ENCODE results near the gene USP10. TPM values are rescaled to one million over a fixed set of nuclear protein-coding genes. Genes with fewer than 3 reads are reported as not detected.

USP10 gene
- total RNA-seq, 1 donor from 2014 or later, result 47.8 TPM

DNA sequence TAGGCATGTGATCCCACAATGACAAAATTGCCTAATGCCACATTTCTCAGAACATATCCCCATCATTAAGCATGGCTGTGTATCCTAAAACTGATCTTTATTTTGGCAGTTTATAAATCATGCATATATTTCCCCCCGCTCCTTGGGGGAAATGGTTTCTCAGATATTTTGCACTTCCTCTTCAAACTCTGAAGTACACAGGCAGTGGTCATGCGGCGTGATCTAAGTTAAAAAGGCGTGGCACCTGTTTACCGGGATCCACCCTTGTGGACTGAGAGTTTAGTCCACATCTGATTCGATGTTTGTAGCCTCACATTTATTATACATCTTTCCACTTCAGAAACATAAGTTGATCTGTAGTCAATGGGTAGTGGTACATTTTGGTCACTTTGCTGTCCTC, 51.4 kb downstream of the USP10 start:
- no peak for DNase-seq

- DNase-seq, result no peak
These were observed 52.1 kb downstream of the USP10 start for GRCh38 chr16:84751947-84752346.

DNA sequence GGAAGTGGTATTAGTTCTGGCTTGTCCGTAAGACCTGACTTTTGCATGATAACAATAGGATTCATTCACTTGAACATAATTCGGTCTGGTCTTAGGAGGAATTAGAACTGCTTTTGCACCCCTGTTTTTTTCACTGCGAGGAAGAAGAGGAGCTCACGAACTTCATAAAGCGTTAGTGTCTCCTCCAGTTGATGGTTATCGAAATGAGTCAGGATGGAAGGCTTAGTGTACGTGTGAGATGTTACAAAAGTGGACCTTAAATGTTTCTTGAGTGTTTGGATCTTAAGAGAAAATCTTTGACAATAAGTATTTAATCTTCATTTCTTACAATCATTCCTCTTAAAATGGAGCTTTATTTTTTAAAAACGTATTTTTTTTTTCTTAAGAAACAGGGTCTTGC, 52.8 kb downstream of the USP10 start:
- DNase-seq, result no peak

GRCh38 chr16:84753412-84754326, 53.9 kb downstream of the USP10 start:
- no peak for DNase-seq

GRCh38 chr16:84754353-84754856, 54.6 kb downstream of the USP10 start:
- DNase-seq, result peak; percentile 94

DNA sequence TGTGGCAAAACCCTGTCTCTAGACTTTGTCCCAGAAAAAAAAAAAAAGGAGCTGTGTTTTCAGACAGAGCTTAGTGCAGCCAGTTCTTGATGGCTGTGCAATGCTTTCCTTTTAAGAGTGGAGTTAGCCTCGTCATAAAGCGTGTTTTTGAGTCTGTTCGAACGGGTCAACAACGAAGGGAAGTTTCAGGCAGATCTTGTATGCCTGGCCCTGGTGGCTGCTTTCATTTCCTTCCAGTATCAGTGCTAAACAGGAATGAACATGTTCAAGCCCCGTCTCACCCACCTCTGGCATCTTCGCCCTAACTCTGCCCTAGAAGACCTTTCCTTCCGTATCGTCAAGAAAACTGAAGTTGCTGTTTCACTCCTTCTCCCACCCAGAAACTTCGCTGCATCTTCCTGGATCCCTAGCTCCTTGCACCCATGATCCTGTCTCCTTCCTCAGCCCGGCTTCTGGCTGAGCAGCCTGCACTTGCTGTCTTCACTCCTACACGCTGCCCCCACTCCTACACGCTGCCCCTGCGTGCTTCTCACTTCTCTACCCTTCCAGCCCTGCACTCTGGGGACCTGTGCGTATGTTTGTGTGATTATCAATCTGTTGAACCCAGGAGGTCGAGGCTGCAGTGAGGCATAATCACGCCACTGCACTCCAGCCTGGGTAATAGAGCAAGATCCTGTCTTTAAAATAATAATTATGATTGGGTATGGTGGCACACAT, 55.3 kb downstream of the USP10 start:
- no peak for DNase-seq

DNA sequence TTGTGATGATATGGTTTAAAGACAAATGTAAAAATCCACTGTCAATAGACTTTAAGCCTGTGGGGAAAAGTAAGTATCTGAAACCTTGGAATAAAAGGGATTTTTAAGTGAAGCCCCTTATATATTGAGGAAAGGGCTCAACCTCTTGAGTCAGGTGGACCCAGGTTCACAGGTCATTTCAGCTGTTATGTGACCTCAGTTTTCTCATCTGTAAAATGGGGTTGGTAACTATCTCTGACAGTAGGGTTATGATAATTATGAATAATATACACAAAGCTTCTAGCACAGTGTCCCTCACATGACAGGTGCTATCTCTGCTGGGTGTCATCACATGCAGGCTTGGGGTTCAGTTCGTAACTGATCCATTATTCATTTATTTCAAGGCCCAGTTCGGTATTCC, 57.0 kb downstream of the USP10 start:
- no peak for DNase-seq

- DNase-seq, result no peak
These were observed 58.8 kb downstream of the USP10 start for GRCh38 chr16:84758627-84759026.

GRCh38 chr16:84759061-84759460, 59.3 kb downstream of the USP10 start:
- no peak for DNase-seq

DNA sequence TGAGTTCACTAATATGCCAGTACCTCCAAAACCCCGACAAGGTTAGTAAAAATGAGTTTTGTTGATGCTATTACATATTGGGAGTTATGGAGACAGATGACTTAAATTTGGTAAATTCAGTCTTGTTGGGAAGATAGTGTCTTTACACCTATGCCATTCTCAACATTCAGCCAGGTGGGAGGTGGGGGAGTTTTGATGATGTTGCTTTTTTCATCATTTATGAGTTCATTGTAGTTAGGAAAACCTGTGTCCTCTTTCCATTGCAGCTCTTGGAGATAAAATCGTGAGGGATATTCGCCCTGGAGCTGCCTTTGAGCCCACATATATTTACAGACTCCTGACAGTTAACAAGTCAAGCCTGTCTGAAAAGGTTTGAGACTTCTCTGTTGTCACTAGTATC, 60.1 kb downstream of the USP10 start:
- DNase-seq, result no peak

DNA sequence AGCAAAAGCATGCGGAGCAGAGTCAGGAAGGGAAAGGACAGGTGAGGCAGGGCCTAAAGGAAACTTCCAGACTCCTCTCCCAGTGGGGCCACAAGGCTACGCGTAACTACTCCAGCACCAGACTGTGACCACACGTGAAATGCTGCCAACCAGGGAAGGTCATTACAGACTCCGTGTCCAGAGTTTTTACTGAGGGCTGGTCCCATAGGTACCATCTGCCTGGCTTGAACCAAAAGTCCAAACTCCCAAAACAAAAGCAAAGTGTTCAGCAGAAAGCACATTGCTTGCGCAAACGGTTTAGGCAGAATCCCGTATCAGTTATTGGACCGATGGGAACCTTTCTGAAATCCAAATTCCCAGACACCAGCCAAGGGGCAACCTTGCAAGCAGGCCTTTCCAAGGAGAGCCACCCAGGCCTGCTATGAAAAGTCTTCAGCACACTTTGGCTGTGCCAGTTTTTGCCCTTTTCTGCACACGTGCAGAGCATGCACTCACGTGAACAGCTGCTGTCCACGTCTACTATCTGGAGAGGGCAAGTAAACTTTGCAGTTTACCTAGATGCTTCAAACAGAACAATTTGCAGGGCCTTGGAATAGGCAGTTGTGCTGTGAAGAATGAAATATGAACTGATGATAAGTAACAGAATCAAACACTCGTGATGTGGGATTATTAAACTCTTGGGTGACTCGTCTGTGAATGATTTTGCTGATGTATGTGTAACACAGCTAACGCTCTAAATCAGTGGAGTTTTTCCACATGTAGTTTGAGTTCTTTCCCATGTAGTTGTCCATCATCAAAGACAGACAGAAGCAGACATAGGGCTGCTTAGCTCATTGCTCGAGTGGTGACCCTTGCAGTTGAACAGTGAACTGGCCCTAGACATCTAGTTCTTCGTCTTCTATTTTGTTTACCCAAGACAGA, 61.9 kb downstream of the USP10 start:
- no peak for DNase-seq

GRCh38 chr16:84763164-84763563, 63.4 kb downstream of the USP10 start:
- DNase-seq, result no peak

GRCh38 chr16:84763629-84764028, 63.8 kb downstream of the USP10 start:
- no peak for DNase-seq

- DNase-seq, result no peak
These were observed 65.2 kb downstream of the USP10 start for GRCh38 chr16:84764970-84765369.

DNA sequence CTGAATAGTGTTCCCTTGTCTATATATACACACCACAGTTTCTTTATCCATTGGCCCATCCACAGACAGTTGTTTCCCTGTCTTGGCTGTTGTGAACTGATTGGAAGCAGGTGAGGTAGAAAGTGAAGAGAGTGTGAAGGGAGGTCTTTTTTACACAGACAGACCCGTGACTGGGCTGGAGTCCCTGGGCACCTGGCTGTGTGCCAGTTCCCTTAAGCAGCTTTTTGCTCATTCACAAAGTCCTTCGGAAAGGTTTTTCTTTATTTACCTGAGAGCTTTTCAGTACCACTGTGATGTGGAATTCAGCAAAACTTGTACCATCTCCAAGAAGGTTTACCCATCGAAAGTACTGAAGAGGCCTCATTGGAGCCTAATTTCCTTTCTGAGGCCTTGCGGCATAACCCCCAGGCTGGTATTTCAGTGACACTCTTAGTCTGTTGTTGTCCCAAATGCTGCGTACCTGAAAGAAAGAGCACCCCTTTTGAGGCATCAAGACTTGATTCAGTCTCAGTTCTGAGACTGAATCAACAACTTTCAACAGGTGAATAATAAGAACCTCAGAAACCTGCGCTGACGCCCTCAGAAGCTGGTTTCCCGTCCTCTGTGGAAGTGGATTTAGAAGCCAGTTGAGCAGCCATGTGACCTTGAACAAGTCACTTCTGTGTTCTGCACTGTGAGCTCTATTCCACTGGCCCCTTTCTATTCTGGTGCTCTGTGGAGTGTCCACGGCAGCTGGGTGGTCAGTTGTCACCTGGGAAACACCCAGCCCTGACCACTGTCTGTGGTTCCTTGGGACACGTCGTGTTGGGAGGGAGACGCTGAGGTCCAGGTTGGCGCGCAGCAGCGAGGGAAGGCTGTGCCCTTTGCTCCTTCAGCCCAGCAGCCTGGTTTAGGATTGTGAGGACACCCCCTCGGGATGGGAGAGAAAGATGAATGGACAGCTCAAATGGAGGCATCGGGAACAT, 66.1 kb downstream of the USP10 start:
- DNase-seq, result peak; percentile 35

DNA sequence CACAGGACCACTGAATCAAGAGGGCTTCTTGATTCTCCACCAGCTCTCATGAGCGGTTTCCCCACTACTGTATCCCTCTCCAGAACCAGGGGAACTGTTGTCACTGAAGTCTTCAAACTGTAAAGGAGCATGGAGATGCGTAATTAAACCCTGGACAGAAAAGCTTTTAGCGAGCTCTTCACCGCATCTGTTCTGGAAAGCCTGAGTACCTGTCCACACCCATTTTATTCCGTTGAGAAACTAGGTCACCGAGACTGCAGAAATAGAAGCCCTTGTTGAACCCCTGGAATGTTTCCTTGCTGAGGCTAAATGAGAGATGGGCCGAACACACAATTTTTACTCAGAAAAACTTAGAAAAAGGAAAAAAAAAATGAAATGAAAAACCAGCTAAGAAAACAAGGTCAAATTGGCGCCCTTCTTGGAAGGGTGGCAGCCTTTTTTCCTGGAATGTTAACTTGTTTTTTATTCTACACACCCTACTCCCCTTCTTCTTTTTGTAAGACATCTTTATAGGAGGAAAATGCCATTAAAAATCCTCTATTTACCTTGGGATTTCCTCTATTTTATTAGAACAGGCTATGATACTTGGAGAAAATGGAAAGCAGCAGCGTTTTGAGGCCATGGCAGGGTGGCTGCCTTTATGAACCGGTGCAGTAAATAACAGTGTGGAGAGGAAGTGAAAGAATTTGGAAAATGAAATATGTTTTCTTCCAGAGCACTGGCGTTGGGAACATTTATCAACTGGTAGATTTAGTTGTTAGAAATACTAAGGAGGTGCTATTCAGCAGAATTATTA, 67.4 kb downstream of the USP10 start:
- DNase-seq, result peak; percentile 39

DNA sequence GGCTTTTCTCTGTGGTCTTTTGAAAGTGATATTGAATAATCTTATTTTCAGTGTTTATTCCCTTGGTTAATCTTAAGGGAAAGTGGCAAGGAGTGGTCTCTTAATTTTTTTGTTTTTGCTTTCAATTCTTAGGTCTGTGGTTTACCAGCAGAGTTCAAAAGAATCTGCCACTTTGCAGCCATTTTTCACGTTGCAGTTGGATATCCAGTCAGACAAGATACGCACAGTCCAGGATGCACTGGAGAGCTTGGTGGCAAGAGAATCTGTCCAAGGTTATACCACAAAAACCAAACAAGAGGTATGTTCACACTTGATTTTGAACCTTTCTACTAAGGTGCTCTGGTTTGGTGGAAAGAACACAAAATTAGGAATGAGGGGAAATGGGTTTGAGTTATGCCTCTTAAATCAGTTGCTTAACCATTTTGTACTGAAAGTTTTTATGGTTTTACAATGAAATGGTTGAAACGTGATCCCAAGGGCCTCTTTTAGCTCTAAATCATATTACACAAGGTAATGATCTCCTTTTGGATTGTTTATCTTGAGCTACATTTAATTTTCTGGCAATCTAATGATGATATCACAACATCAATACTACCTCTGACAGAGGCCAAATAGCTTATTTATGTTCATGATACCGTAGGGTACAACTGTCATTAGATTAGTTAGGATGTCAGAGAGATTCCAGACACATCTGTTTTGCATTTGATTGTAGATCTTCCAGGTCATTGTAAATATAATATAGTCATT, 68.4 kb downstream of the USP10 start:
- no peak for DNase-seq

DNA sequence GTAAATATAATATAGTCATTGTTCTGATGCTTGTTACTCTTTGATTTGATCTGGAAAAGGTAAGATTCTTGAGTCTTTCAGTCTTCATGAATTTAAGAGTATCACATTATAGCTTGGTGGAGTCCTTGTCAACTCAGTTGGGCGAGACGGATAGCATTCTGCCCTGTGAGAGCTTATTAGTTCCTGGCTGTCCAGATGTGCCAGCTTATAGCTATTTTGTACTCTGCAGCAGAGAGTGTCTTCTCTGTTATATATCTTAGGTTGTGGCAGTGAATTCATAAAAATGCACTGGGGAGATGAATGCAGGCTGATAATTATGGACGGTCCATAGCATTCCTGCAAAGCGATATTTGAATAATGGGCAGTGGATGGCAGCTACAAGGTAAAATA, 69.0 kb downstream of the USP10 start:
- no peak for DNase-seq

- no peak for DNase-seq
These were observed 69.6 kb downstream of the USP10 start for GRCh38 chr16:84769416-84769815.

Measured in tongue (tissue), 2 donors.